Gastrocnemius medialis (tissue), 4 donors: ENCODE results near the gene DLX4. TPM values are rescaled to one million over a fixed set of nuclear protein-coding genes. Genes with fewer than 3 reads are reported as not detected.

Experiments used
- ATAC-seq, 2 donors: fragments of 150-250 bp; one replicate each; pipeline ENCODE4 v1.9.1; 2016
- DNase-seq, 2 donors: peaks; one replicate each; pipeline ENCODE4 v3.0.0-alpha.2; 2019
- H3K27ac ChIP-seq, 4 donors: fragments of 200-600 bp; sonication (generic); 1 replicate in 1 of 4; 2 replicates in 3 of 4; pipeline ENCODE4 v1.5.1; 2016 to 2018; ENCODE audit warnings: mild to moderate bottlenecking in 2 of 4, moderate library complexity in 1 of 4
- H3K27me3 ChIP-seq, 3 donors: fragments of 200-600 bp; sonication (generic) in 2 of 3; 1 replicate in 1 of 3; 2 replicates in 2 of 3; pipeline versions ENCODE4 v1.5.1 to v1.6.0; 2016 to 2019; ENCODE audit warnings: mild to moderate bottlenecking in 1 of 3, moderate library complexity in 1 of 3
- H3K36me3 ChIP-seq, 2 donors: fragments of 200-600 bp; sonication (generic) in 1 of 2; one replicate each; pipeline ENCODE4 v1.5.1; 2017 to 2018
- H3K4me1 ChIP-seq, 2 donors: fragments of 200-600 bp; sonication (generic) in 1 of 2; one replicate each; pipeline ENCODE4 v1.5.1; 2016 to 2017; ENCODE audit warnings: mild to moderate bottlenecking in 2 of 2
- H3K4me3 ChIP-seq, 4 donors: fragments of 200-600 bp; sonication (generic) in 3 of 4; 1 replicate in 1 of 4; 2 replicates in 3 of 4; pipeline ENCODE4 v1.5.1; 2016 to 2019; ENCODE audit warnings: mild to moderate bottlenecking in 2 of 4
- H3K9me3 ChIP-seq, 3 donors: fragments of 200-600 bp; sonication (generic) in 2 of 3; 1 replicate in 1 of 3; 2 replicates in 2 of 3; pipeline ENCODE4 v1.5.1; 2016 to 2019
- POLR2A ChIP-seq, 2 donors: fragments of 450-650 bp; IDR thresholded peaks; one replicate each; pipeline ENCODE4 v1.6.1; 2017; ENCODE audit warnings: antibody characterized with exemption in 2 of 2, mild to moderate bottlenecking in 2 of 2, moderate library complexity in 2 of 2
- in situ Hi-C, 4 donors: fragments of 200-750 bp; cut with MboI; loops; one replicate each; pipeline versions ENCODE4 v1.15.0 to v1.8.0; 2017; ENCODE audit warnings: low sequenced_read_pairs in 4 of 4
- intact Hi-C: fragments of 100-400 bp; cut with DNase I; formaldehyde crosslinking; loops from one replicate; pipeline ENCODE4 v1.15.1; 2023; ENCODE audit warnings: low total_unique reads
- total RNA-seq, 4 donors: library from RNA; depleted of rRNA; stranded (reverse); fragments of >200 nt; gene quantifications; one replicate each; pipeline versions ENCODE4 v1.1.0 to v1.2.3, GENCODE V29; 2016
- TF ChIP-seq, protein P1 (sequence below), 5 experiments: fragments of 450-650 bp in 3 of 5; fragments of 200-600 bp in 2 of 5; sonication (generic) in 2 of 5; IDR thresholded peaks in 4 of 5; conservative IDR thresholded peaks in 1 of 5; 1 replicate in 4 of 5; 2 replicates in 1 of 5; pipeline ENCODE4 v1.5.1; 2016 to 2019; ENCODE audit warnings: antibody characterized with exemption in 5 of 5, mild to moderate bottlenecking in 3 of 5, moderate library complexity in 3 of 5

Gene DLX4
- total RNA-seq, 4 donors from 2014 or later = not detected

DNA sequence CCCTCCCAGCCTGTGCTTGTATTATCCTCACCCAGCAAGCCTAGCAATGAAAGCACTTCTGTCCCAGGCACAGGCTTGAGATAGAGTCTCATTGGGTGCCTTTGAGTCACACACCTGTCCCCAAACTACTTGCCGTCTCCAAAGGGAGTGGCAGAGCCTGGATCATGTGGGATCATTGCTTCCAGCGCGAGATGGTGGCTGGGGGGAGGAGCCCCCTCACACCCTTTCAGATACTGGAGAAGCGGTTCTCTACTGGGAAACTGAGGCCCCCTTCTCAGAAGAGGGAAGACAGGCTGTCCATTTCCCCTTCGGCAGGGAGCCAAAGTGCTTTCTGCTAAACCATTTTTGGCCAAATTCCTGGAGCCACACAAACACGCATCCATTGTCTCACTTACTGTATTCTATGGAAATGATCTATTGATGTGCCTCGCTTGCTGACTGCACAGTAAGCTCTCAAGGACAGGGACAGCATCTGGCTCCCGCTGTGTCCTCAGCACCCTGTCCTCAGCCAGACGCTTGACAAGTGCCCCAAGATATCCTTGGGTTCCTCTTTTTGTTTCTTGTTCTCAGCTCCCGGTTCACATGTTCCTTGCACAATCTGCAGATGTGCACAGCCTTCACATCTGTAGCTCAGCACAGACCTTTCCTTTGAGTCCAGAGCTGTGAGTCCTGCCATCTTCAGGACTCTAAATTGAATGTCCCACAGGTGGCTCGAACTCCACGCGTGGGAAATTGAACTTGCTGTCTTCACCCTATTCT lies 52.0 kb downstream of the DLX4 start:
- Histone ChIP-seq H3K36me3 (no peaks in the 10 kb centered on the region), H3K4me3 (no peak overlapping the region), H3K9me3 (no peaks in the 10 kb centered on the region), H3K4me1 (no peaks in the 10 kb centered on the region), H3K27ac (no peak overlapping the region), H3K27me3 (no peaks in the 10 kb centered on the region)
- in situ Hi-C loops (loop anchor here in 1 of 4 donors (10.0 kb wide), 1 partner anchor 274 kb away; no protein-coding TSS in a partner anchor), intact Hi-C loops (loop anchor here (10.0 kb wide), 1 partner anchor 254 kb away; the partner anchor contains the start of gene TMEM92)
- DNase-seq (no peak), ATAC-seq (no peak)
- no peak for TF ChIP-seq POLR2A (IDR thresholded peaks at IDR 0.05)
- TF ChIP-seq, protein P1, sequence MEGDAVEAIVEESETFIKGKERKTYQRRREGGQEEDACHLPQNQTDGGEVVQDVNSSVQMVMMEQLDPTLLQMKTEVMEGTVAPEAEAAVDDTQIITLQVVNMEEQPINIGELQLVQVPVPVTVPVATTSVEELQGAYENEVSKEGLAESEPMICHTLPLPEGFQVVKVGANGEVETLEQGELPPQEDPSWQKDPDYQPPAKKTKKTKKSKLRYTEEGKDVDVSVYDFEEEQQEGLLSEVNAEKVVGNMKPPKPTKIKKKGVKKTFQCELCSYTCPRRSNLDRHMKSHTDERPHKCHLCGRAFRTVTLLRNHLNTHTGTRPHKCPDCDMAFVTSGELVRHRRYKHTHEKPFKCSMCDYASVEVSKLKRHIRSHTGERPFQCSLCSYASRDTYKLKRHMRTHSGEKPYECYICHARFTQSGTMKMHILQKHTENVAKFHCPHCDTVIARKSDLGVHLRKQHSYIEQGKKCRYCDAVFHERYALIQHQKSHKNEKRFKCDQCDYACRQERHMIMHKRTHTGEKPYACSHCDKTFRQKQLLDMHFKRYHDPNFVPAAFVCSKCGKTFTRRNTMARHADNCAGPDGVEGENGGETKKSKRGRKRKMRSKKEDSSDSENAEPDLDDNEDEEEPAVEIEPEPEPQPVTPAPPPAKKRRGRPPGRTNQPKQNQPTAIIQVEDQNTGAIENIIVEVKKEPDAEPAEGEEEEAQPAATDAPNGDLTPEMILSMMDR (IDR thresholded peaks at IDR 0.05 in 4 of 5, conservative IDR thresholded peaks at IDR 0.05 in 1 of 5) = no peak

GRCh38 chr17:50021681-50022370 lies 52.8 kb downstream of the DLX4 start:
- Histone ChIP-seq H3K4me3 (no peak overlapping the region), H3K9me3 (no peaks in the 10 kb centered on the region), H3K27me3 (no peaks in the 10 kb centered on the region), H3K36me3 (no peaks in the 10 kb centered on the region), H3K27ac (no peak overlapping the region), H3K4me1 (no peaks in the 10 kb centered on the region)
- DNase-seq = no peak
- in situ Hi-C loops = loop anchor here in 1 of 4 donors (10.0 kb wide), 1 partner anchor 273 kb away; no protein-coding TSS in a partner anchor
- no peak for ATAC-seq
- no peak for TF ChIP-seq POLR2A (IDR thresholded peaks at IDR 0.05)
- TF ChIP-seq, protein P1 (IDR thresholded peaks at IDR 0.05 in 4 of 5, conservative IDR thresholded peaks at IDR 0.05 in 1 of 5) = no peak
- intact Hi-C loops = loop anchor here (10.0 kb wide), 1 partner anchor 253 kb away; the partner anchor contains the start of gene TMEM92

GRCh38 chr17:50022463-50023130 lies 53.6 kb downstream of the DLX4 start:
- Histone ChIP-seq H3K27ac (no peak overlapping the region), H3K9me3 (no peaks in the 10 kb centered on the region), H3K4me3 (no peak overlapping the region), H3K4me1 (peaks cover 0 to 5% of the 10 kb centered on the region in 2 donors), H3K36me3 (no peaks in the 10 kb centered on the region), H3K27me3 (no peaks in the 10 kb centered on the region)
- DNase-seq (no peak), ATAC-seq (no peak)
- intact Hi-C loops = loop anchor here (10.0 kb wide), 1 partner anchor 252 kb away; the partner anchor contains the start of gene TMEM92
- TF ChIP-seq POLR2A (IDR thresholded peaks at IDR 0.05) = no peak
- TF ChIP-seq, protein P1 (IDR thresholded peaks at IDR 0.05 in 4 of 5, conservative IDR thresholded peaks at IDR 0.05 in 1 of 5) = no peak
- in situ Hi-C loops = loop anchor here in 1 of 4 donors (10.0 kb wide), 1 partner anchor 272 kb away; no protein-coding TSS in a partner anchor

GRCh38 chr17:50023520-50023919 lies 54.5 kb downstream of the DLX4 start:
- TF ChIP-seq POLR2A (IDR thresholded peaks at IDR 0.05) = no peak
- TF ChIP-seq, protein P1 (IDR thresholded peaks at IDR 0.05 in 4 of 5, conservative IDR thresholded peaks at IDR 0.05 in 1 of 5) = no peak
- Histone ChIP-seq H3K9me3 (no peaks in the 10 kb centered on the region), H3K27me3 (no peaks in the 10 kb centered on the region), H3K27ac (no peak overlapping the region), H3K4me1 (peaks cover 0 to 5% of the 10 kb centered on the region in 2 donors), H3K36me3 (no peaks in the 10 kb centered on the region), H3K4me3 (no peak overlapping the region)
- no peak for DNase-seq
- ATAC-seq = no peak
- intact Hi-C loops (loop anchor here (10.0 kb wide), 1 partner anchor 251 kb away; the partner anchor contains the start of gene TMEM92), in situ Hi-C loops (loop anchor here in 1 of 4 donors (10.0 kb wide), 1 partner anchor 271 kb away; no protein-coding TSS in a partner anchor)

Other genes with a start within 250 kb of the DLX4 start
- gene FAM117A, start 205.1 kb upstream of the DLX4 start, total RNA-seq = 1 to 10 TPM; 2.6 to 4.9 (median 3.3) TPM
- gene KAT7, start 180.5 kb upstream of the DLX4 start, total RNA-seq = 10 to 100 TPM; 32.6 to 49.8 (median 45.2) TPM
- gene TAC4, start 121.1 kb upstream of the DLX4 start, total RNA-seq = not detected
- gene DLX3, start 26.0 kb downstream of the DLX4 start, total RNA-seq = not detected
- 10 to 100 TPM in 3 of 4 donors, 1 to 10 TPM in 1; 5.1 to 25.9 (median 18.4) TPM for gene ITGA3, start 86.9 kb downstream of the DLX4 start, total RNA-seq
- 100 to 1,000 TPM; 111 to 335 (median 124) TPM for gene PDK2, start 126.2 kb downstream of the DLX4 start, total RNA-seq
- 1 to 10 TPM in 1 of 4 donors, under 1 TPM in 2, not detected in 1; 0.04 to 3.8 (median 0.31) TPM for gene SAMD14, start 161.0 kb downstream of the DLX4 start, total RNA-seq
- gene PPP1R9B, start 181.5 kb downstream of the DLX4 start, total RNA-seq = 10 to 100 TPM in 2 of 4 donors, 1 to 10 TPM in 2; 4.7 to 18.8 (median 11.0) TPM
- gene SGCA, start 196.8 kb downstream of the DLX4 start, total RNA-seq = 100 to 1,000 TPM; 227 to 385 (median 292) TPM
- gene COL1A1, start 232.4 kb downstream of the DLX4 start, total RNA-seq = 1 to 10 TPM; 1.7 to 9.5 (median 5.1) TPM